SK-N-MC (cell line): ENCODE measurements around the gene RBL1.

Experiments
- EZH2 ChIP-seq: fragments of 200-600 bp; sonication (generic); IDR thresholded peaks from one replicate; pipeline ENCODE4 v1.6.1; 2017; ENCODE audit warnings: antibody characterized with exemption
- POLR2AphosphoS5 ChIP-seq: IDR thresholded peaks from 2 replicates; pipeline ENCODE4 v1.6.1; 2012; ENCODE audit warnings: mild to moderate bottlenecking, low read depth, low read length, borderline replicate concordance

GRCh38 chr20:36989797-36990196 is 106.0 kb downstream of the RBL1 start:
- TF ChIP-seq EZH2: no peak
- TF ChIP-seq POLR2AphosphoS5: no peak
